ENCODE data around the gene SAMSN1. TPM values are rescaled to one million over a fixed set of nuclear protein-coding genes. Genes with fewer than 3 reads are reported as not detected.
"Not testable (repeated sequence)": the region's sequence is repeated elsewhere in the genome, so short reads cannot be mapped to it uniquely, and the experiment has no call there.

Gene SAMSN1
- polyA plus RNA-seq, 1 experiment, result not detected

GRCh38 chr21:14499316-14499715 is 46.8 kb downstream of the SAMSN1 start:
- POLR2A ChIA-PET, result no interaction called here
- no peaks in the 10 kb centered on the region for H3K36me3 ChIP-seq (ENCODE audit: control insufficient read depth, insufficient read depth, low read length)
- no peaks in the 10 kb centered on the region for H3K27me3 ChIP-seq (ENCODE audit: control insufficient read depth, insufficient read depth, low read length)
- DNase-seq (ENCODE audit: low read depth), result no peak
- TF ChIP-seq CTCF (IDR thresholded peaks at IDR 0.05; ENCODE audit: insufficient read depth, low read depth, low read length), result no peak
- H3K4me3 ChIP-seq (ENCODE audit: low read depth, low read length), result no peak overlapping the region
- CTCF ChIA-PET, result no interaction called here

- H3K36me3 ChIP-seq (ENCODE audit: control insufficient read depth, insufficient read depth, low read length), result no peaks in the 10 kb centered on the region
- H3K27me3 ChIP-seq (ENCODE audit: control insufficient read depth, insufficient read depth, low read length), result no peaks in the 10 kb centered on the region
- H3K4me3 ChIP-seq (ENCODE audit: low read depth, low read length), result no peak overlapping the region
- TF ChIP-seq CTCF (IDR thresholded peaks at IDR 0.05; ENCODE audit: insufficient read depth, low read depth, low read length), result no peak
- CTCF ChIA-PET, result interaction anchor here (0.6 kb wide), 1 partner anchor 64 kb away, joined by 3 read pairs; no protein-coding TSS in a partner anchor
- no peak for DNase-seq (ENCODE audit: low read depth)
- POLR2A ChIA-PET, result no interaction called here
Observed at GRCh38 chr21:14497825-14498224, 48.3 kb downstream of the SAMSN1 start.

GRCh38 chr21:14495075-14495474 is 51.0 kb downstream of the SAMSN1 start:
- CTCF ChIA-PET, result interaction anchor here (0.9 kb wide), 1 partner anchor 32 kb away, joined by 3 read pairs; no protein-coding TSS in a partner anchor
- no peak for DNase-seq (ENCODE audit: low read depth)
- TF ChIP-seq CTCF (IDR thresholded peaks at IDR 0.05; ENCODE audit: insufficient read depth, low read depth, low read length), result no peak
- Histone ChIP-seq H3K27me3 (ENCODE audit: control insufficient read depth, insufficient read depth, low read length) (no peaks in the 10 kb centered on the region), H3K36me3 (ENCODE audit: control insufficient read depth, insufficient read depth, low read length) (no peaks in the 10 kb centered on the region), H3K4me3 (ENCODE audit: low read depth, low read length) (no peak overlapping the region)
- POLR2A ChIA-PET, result no interaction called here

- H3K27me3 ChIP-seq (ENCODE audit: control insufficient read depth, insufficient read depth, low read length); POLR2A ChIA-PET; H3K4me3 ChIP-seq (ENCODE audit: low read depth, low read length); DNase-seq (ENCODE audit: low read depth); H3K36me3 ChIP-seq (ENCODE audit: control insufficient read depth, insufficient read depth, low read length): not testable (repeated sequence)
- CTCF ChIA-PET, result interaction anchor here (0.9 kb wide), 1 partner anchor 33 kb away, joined by 3 read pairs; no protein-coding TSS in a partner anchor
Observed at GRCh38 chr21:14494181-14494580, 51.9 kb downstream of the SAMSN1 start.

GRCh38 chr21:14493731-14494130 is 52.4 kb downstream of the SAMSN1 start:
- TF ChIP-seq CTCF (IDR thresholded peaks at IDR 0.05; ENCODE audit: insufficient read depth, low read depth, low read length), result no peak
- POLR2A ChIA-PET, result no interaction called here
- no peaks in the 10 kb centered on the region for H3K36me3 ChIP-seq (ENCODE audit: control insufficient read depth, insufficient read depth, low read length)
- no peak for DNase-seq (ENCODE audit: low read depth)
- no peak overlapping the region for H3K4me3 ChIP-seq (ENCODE audit: low read depth, low read length)
- CTCF ChIA-PET, result no interaction called here
- no peaks in the 10 kb centered on the region for H3K27me3 ChIP-seq (ENCODE audit: control insufficient read depth, insufficient read depth, low read length)

GRCh38 chr21:14492931-14493330 is 53.2 kb downstream of the SAMSN1 start:
- ChIA-PET POLR2A (no interaction called here), CTCF (no interaction called here)
- Histone ChIP-seq H3K36me3 (ENCODE audit: control insufficient read depth, insufficient read depth, low read length) (no peaks in the 10 kb centered on the region), H3K4me3 (ENCODE audit: low read depth, low read length) (no peak overlapping the region), H3K27me3 (ENCODE audit: control insufficient read depth, insufficient read depth, low read length) (no peaks in the 10 kb centered on the region)
- no peak for DNase-seq (ENCODE audit: low read depth)
- TF ChIP-seq CTCF (IDR thresholded peaks at IDR 0.05; ENCODE audit: insufficient read depth, low read depth, low read length), result no peak
